NCI-H2107 treated with DMSO at 0.1 percent for 48 hours (cell line): ENCODE results near the gene DIRAS1.

Source experiments
- DNase-seq: peaks from one replicate; lab custom pipeline; 2025; ENCODE audit not compliant: unreplicated experiment; lab: John Stamatoyannopoulos, UW

DIRAS1 gene

DNA sequence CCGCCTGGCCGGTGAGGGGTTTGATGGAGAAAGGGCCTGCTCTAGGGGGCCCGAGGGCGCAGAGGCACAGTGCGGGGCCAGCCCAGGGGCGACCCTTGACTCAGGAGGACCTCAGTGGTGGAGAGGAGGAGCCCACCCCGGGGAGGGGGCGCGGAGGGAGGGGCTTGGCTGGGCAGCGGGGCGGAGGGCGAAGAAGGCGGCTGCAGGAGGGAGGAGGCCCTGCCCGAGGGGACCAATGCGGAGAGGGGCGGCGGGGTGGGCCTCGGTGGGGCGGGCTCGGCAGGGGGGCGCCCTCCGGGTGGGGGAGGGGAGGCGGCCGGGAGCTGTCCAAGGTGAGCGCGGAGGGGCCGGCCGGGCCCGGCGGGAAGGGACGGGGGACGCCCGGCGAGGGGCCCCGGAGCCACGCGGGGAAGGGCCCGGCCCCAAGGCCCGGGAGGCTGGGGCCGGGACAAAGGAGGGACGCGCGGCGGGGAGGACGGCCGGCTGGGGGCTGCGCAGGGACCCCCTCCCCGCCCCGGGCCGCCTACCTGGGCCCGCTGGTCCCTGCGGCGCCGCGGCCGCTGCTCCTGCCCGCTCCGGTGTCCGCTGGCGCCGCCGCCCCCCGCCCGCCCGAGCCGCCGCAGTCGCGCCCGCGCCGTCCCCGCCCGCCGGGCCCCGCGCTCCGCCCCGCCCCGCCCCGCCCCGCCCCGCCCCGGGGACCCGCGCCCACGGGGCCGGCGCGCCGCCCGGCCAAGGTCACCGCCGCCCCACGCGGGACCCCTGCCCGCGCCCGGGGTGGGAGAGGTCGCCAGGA, at the start of gene DIRAS1:
Gene DIRAS1, minus strand, starts transcription at position 596 of the 793 bp plus-strand sequence. CDS start 3,566 bp downstream, outside the sequence.
- DNase-seq = no peak

- DNase-seq = no peak
These were observed 49.2 kb upstream of the DIRAS1 start for GRCh38 chr19:2770055-2771013.

DNA sequence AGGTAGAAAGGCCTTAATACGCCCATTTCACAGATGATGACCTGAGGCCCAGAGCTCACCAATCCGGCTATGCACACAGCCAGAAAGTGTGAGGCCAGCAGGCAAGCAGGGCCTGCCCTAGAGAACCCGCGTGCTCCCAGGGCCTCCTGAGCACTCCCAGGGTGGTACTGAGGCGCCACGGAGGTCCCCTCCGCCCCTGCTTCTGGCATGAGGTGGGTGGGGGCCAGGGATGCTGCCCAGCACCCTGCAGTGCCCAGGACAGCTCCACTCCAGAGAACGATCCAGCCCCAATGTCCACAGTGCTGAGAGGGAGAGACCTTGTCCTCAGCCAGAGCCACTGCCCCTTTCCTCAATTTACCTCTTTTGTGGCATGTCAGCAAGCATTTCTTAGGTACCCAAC, 48.0 kb upstream of the DIRAS1 start:
- no peak for DNase-seq

- DNase-seq = no peak
These were observed 47.4 kb upstream of the DIRAS1 start for GRCh38 chr19:2768365-2769132.

DNA sequence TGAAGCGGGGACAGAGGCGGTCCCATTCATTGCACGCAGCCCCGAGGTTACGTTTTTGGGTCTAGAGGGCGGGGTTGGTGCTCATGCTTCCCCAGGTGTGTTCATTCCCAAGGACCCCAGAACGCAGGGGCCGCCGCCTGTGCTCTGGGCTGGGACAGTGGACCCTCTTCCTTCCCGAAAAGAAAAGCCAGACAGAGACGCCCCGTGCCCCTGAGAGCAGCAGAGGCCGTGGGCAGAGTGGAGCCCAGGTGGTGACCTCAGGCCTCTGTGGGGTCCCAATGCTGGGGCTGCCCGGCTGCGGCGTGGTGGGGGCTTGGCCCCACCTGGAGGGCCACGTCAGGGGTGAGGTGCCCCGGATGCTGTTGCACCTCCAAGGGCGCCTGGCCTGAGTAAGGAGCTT, 46.5 kb upstream of the DIRAS1 start:
- no peak for DNase-seq

DNA sequence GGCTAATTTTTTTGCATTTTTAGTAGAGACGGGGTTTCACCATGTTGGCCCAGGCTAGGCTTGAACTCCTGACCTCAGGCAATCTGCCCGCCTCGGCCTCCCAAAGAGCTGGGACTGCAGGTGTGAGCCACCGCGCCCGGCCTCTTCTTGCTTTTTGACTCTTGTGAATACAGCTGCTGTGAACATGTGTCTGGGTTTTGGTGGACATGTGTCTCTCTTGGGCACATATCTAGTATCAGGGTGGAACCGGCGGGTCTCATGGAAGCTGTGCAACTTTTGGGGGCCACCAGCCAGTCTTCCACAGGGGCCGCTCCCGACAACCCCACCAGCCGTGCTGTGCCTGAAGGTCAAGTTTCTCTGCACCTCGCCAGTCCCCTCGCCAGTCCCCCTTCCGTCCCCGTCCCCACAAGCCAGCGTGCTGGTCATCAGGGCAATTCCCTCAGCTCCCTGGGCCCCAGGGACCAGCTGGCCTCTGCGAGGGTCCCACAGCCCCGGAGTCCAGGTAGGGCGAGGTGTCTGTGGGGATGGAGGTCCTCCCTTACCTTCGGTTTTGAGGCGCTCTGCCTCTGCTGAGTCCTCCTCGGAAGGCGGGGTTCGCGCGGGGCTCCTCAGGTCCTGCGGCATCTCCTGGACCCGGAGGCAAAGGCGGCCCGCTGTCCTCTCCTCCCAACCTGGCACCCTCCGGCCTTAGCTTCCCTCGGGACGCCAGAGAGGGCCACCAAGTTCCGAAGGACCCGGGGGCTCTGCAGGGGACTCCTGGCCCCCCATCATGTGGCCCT, 45.6 kb upstream of the DIRAS1 start:
- DNase-seq = no peak

DNA sequence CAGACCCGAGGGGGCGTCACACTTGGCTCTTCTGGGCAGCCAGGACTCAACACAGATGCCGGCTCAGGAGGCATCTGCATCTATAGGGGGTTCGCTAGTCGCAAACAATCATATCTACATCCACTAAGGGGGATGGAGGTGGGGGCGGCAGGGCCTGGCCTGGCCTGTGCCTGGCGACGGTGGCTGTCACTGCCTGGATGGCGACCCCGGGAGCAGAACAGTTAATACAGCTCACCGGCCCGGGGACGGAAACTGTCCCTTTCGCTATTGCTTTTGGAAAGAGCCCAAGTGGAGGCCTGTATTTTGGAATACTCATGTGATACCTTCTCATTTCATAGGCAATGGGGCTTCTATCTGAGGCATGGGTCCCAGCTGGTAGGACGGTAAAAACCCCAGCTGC, 44.2 kb upstream of the DIRAS1 start:
- no peak for DNase-seq

DNA sequence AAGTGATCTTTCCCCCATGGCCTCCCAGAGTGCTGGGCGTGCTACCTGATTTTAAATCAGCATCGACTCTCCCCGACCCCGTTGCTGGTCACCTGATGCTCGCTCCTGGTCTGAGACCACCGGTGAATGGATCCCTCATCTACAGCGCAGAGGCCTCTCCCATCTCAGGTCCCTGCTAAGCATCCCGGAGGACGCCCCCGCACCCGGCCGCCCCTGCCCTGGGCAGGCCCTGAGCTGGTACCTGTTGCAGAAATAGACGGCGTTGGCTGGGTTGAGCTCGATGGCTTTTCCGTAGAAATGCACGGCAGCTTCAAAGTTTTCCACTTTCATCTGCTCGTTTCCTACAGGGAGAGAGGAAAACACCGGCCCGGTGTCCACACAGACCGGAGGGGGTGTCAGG, 43.8 kb upstream of the DIRAS1 start:
- no peak for DNase-seq

- no peak for DNase-seq
These were observed 42.5 kb upstream of the DIRAS1 start for GRCh38 chr19:2763687-2764086.

- no peak for DNase-seq
These were observed 41.8 kb upstream of the DIRAS1 start for GRCh38 chr19:2762783-2763496.

GRCh38 chr19:2761876-2762782, 41.0 kb upstream of the DIRAS1 start:
- DNase-seq = no peak

GRCh38 chr19:2761309-2761677, 40.1 kb upstream of the DIRAS1 start:
- DNase-seq = no peak

- no peak for DNase-seq
These were observed 38.8 kb upstream of the DIRAS1 start for GRCh38 chr19:2759965-2760364.

- no peak for DNase-seq
These were observed 38.2 kb upstream of the DIRAS1 start for GRCh38 chr19:2759362-2759761.

DNA sequence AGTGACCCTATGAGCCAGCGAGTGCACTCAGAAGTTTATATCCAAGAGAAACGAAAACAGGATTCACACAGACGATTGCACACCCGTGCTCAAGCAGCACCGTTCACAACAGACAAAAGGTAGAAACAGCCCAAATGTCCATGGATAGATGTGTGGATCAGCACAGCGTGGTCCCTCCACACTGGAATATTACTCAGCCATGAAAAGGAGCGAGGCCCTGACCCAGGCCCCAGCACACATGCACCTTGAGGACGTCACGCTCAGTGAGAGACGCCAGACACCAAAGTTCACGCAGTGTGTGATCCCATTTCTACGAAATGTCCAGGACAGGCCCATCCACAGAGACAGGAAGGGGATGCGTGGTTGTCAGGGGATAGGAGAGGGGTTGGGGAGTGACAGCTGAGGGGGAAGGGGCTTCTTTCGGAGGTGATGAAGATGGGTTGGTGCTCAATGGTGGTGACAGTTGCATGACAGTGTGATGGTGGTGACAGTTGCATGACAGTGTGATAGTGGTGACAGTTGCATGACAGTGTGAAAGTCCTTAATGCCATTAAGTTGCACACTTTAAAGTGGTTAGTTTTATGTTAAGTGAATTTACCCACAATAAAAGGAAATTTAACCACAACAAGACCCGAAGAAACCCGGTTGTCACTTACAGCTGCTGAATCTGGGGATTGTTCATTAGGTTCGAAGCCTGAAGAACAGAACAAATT, 37.6 kb upstream of the DIRAS1 start:
- DNase-seq = no peak

DNA sequence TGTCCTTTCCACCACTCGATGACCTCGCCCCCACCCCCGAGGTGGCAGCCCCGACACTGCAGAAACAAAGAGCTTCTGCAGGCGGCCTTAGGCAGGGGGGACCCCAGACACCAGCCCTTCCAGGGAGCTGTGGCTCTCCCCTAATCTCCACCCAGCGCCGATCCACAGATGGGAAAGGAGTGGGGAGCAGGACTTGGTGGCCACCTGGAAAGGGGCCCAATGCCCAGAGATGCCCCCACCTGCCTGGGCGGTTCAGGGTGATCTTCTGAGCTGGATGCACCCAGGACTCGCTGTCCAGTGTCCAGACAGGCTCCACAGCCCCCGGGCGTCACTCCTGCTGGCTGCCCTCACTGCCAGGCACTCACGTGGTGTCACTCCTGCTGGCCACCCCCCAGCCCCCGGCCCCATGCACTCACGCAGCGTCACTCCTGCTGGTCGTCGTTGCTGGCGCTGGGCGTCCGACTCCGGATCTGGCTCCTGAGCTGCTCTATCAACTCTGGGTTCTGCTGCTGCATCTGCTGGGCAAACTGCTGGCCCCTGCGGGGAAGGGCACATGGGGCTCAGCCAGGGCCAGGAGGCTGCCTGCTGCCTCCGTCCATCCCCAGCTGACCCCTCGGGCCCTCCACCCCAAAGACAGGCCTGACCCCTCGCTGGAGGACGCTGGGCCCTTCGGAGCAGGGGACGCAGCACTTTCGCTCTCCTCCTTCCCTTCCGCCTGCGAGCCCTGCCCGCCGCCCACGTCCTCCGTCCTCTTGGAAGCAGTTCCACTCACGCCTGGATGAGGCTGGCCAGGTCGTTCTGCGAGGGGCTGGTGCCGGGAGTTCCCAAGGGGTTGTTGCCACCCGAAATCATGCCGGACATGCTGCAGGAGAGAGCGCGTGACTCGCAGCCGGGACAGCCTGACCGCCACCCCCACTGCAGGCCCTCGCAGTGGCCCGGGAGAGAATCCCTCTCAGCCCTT, 36.0 kb upstream of the DIRAS1 start:
- DNase-seq = no peak

DNA sequence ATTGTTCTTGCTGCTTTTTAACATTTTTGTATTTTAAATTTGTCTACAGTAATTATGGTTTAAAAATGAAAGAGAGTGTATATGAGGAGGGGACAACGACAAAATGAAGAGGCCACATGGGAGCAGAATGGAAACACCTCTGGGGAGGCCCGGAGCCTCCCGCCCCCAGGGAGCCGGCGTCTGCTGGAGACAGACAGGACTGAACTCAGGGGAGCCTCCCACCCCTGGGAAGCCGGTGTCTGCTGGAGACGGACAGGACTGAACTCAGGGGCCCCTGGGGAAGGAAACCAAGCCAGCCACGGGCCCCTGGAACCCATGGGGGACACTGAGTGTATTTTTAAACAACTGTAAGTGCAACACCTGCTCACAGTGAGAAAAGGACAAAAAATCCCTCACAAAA, 35.3 kb upstream of the DIRAS1 start:
- no peak for DNase-seq
